Occipital lobe (tissue), 2 donors: Measurements from ENCODE around the gene RRH. TPM values are rescaled to one million over a fixed set of nuclear protein-coding genes. Genes with fewer than 3 reads are reported as not detected.

ENCODE experiments used
- DNase-seq: peaks from one replicate; lab custom pipeline; 2025; lab: John Stamatoyannopoulos, UW
- total RNA-seq: library from RNA; depleted of rRNA; stranded (reverse); fragments of >200 nt; gene quantifications from one replicate; pipeline ENCODE4 v1.2.3, GENCODE V29; 2014

Gene RRH
- total RNA-seq, 1 donor from 2014 or later: not detected

GRCh38 chr4:109886303-109886702, 58.5 kb downstream of the RRH start:
- no peak for DNase-seq

DNA sequence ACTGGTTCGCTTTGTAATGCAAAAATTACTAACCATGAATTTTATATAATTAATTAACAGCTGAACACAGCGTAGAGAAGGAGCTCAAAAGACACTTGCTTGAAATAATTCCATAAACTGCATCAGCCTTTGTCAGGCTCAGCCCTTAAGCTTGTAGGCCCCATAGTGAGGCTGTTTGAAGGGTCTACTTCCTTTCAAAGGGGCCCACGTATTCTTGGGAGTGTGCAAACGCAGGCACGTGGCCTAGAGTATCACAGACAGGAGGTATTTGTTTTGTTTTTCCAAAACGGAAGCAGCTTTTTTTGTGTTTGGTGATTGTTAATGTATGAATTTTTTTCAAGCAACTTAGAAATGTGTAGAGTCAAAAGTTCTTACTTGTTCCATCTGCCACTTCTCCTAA, 59.3 kb downstream of the RRH start:
- DNase-seq: no peak

DNA sequence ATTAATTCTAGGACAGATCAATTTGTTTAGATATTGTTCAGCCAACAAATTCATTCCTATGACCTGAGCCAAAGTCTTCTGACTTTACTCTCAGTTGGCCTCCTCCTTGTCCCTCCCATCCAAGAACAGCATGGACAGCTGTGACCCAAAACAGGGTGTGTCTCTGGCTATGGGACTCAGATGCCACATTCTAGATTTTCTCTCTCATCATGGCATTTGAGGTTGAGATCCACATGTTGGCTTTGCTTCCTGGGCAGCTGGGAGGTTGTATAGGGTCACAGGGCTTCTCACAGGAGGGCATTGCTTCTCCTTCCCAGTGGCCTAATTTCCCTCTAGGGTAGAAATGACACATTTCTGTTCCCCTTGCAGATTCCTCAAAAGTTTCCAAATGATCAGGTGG, 62.3 kb downstream of the RRH start:
- DNase-seq: no peak

Other genes starting within 250 kb of the RRH start
- gene CASP6, start 124.5 kb upstream of the RRH start, total RNA-seq: 13.6 TPM
- gene PLA2G12A, start 97.9 kb upstream of the RRH start, total RNA-seq: 25.0 TPM
- 3.1 TPM for gene CFI, start 26.0 kb upstream of the RRH start, total RNA-seq
- gene GAR1, start 12.2 kb upstream of the RRH start, total RNA-seq: 3.6 TPM
- 0.16 TPM for gene LRIT3, start 20.1 kb downstream of the RRH start, total RNA-seq
- 1.7 TPM for gene EGF, start 84.9 kb downstream of the RRH start, total RNA-seq